HEK293 (cell line): Measurements from ENCODE around the gene FMNL1.

Experiments
- KLF1 ChIP-seq: fragments of 450-650 bp; formaldehyde crosslinking; IDR thresholded peaks from 2 replicates; pipeline ENCODE4 v1.5.1; 2016; ENCODE audit warnings: missing biosample characterization, missing genetic modification characterization
- KLF7 ChIP-seq: fragments of 450-650 bp; formaldehyde crosslinking; IDR thresholded peaks from 2 replicates; pipeline ENCODE4 v1.5.1; 2016; ENCODE audit warnings: missing biosample characterization, missing genetic modification characterization, borderline replicate concordance
- MZF1 ChIP-seq: fragments of 450-650 bp; formaldehyde crosslinking; IDR thresholded peaks from 2 replicates; pipeline ENCODE4 v1.5.1; 2017; ENCODE audit warnings: missing biosample characterization, missing genetic modification characterization, borderline replicate concordance
- PRDM2 ChIP-seq: fragments of 450-650 bp; formaldehyde crosslinking; IDR thresholded peaks from 2 replicates; pipeline ENCODE4 v1.5.1; 2016; ENCODE audit warnings: missing biosample characterization, missing genetic modification characterization, borderline replicate concordance
- REST ChIP-seq: fragments of 450-650 bp; formaldehyde crosslinking; IDR thresholded peaks from 2 replicates; pipeline ENCODE4 v1.5.1; 2016; ENCODE audit warnings: missing biosample characterization, missing genetic modification characterization
- YY2 ChIP-seq: fragments of 450-650 bp; formaldehyde crosslinking; IDR thresholded peaks from 2 replicates; pipeline ENCODE4 v1.5.1; 2016; ENCODE audit warnings: missing biosample characterization, missing genetic modification characterization
- ZBTB7A ChIP-seq: fragments of 450-650 bp; formaldehyde crosslinking; IDR thresholded peaks from 2 replicates; pipeline ENCODE4 v1.5.1; 2016; ENCODE audit warnings: low read depth, missing biosample characterization, missing genetic modification characterization
- ZFHX2 ChIP-seq: fragments of 450-650 bp; formaldehyde crosslinking; conservative IDR thresholded peaks from 2 replicates; pipeline ENCODE4 v1.5.1; 2016; ENCODE audit warnings: missing biosample characterization, missing genetic modification characterization
- ZNF148 ChIP-seq: fragments of 450-650 bp; formaldehyde crosslinking; IDR thresholded peaks from 2 replicates; pipeline ENCODE4 v1.5.0; 2017; ENCODE audit warnings: missing biosample characterization, missing genetic modification characterization, borderline replicate concordance
- ZNF211 ChIP-seq: fragments of 450-650 bp; formaldehyde crosslinking; IDR thresholded peaks from 2 replicates; pipeline ENCODE4 v1.5.1; 2016; ENCODE audit warnings: low read depth, missing biosample characterization, missing genetic modification characterization
- ZNF311 ChIP-seq: fragments of 450-650 bp; formaldehyde crosslinking; IDR thresholded peaks from 2 replicates; pipeline ENCODE4 v1.5.1; 2017; ENCODE audit warnings: missing biosample characterization, missing genetic modification characterization, borderline replicate concordance
- ZNF398 ChIP-seq: fragments of 450-650 bp; formaldehyde crosslinking; IDR thresholded peaks from 2 replicates; pipeline ENCODE4 v1.5.1; 2017; ENCODE audit warnings: missing biosample characterization, missing genetic modification characterization
- ZNF518A ChIP-seq: fragments of 450-650 bp; formaldehyde crosslinking; conservative IDR thresholded peaks from 2 replicates; pipeline ENCODE4 v1.5.1; 2016; ENCODE audit warnings: low read depth, missing biosample characterization, missing genetic modification characterization
- ZNF658 ChIP-seq: fragments of 450-650 bp; formaldehyde crosslinking; IDR thresholded peaks from 2 replicates; pipeline ENCODE4; 2016; ENCODE audit warnings: missing biosample characterization, missing genetic modification characterization
- ZNF660 ChIP-seq: fragments of 450-650 bp; IDR thresholded peaks from 2 replicates; pipeline ENCODE4 v1.5.1; 2018; ENCODE audit warnings: missing biosample characterization, mild to moderate bottlenecking, missing genetic modification characterization
- ZNF677 ChIP-seq: fragments of 450-650 bp; IDR thresholded peaks from 2 replicates; pipeline ENCODE4 v1.5.0; 2018; ENCODE audit warnings: missing biosample characterization, mild to moderate bottlenecking, missing genetic modification characterization, moderate library complexity
- ZNF777 ChIP-seq: fragments of 450-650 bp; formaldehyde crosslinking; IDR thresholded peaks from 2 replicates; pipeline ENCODE4 v1.5.1; 2017; ENCODE audit warnings: missing biosample characterization, missing genetic modification characterization, borderline replicate concordance
- ZXDB ChIP-seq: fragments of 450-650 bp; formaldehyde crosslinking; IDR thresholded peaks from 2 replicates; pipeline ENCODE4 v1.5.1; 2016; ENCODE audit warnings: missing biosample characterization, missing genetic modification characterization

Gene FMNL1

GRCh38 chr17:45228763-45229539 lies 7.3 kb downstream of the FMNL1 start (continued):
- TF ChIP-seq KLF7, result 0 out of 2 replicates have a peak, but pooled peaks have one; percentile 42
- no peak for TF ChIP-seq MZF1 (tag by site-specific recombination)
- TF ChIP-seq ZNF777, result no peak
- no peak for TF ChIP-seq YY2 (tag by site-specific recombination)
- TF ChIP-seq ZNF311 (tag by site-specific recombination), result no peak
- peak; percentile 85 for TF ChIP-seq KLF1 (tag by site-specific recombination)
- TF ChIP-seq ZNF148 (tag by site-specific recombination), result no peak
- TF ChIP-seq ZNF518A (tag by site-specific recombination), result no peak
- peak; percentile 74 for TF ChIP-seq REST (tag by site-specific recombination)
- TF ChIP-seq ZNF211 (tag by site-specific recombination), result no peak
- TF ChIP-seq ZNF398 (tag by site-specific recombination), result peak; percentile 88
- TF ChIP-seq PRDM2, result no peak
- TF ChIP-seq ZNF677 (tag by site-specific recombination), result no peak
- TF ChIP-seq ZNF660 (tag by site-specific recombination), result peak; percentile 33; the same call in 1 of the 2 replicates
- no peak for TF ChIP-seq ZBTB7A (tag by site-specific recombination)
- peak; percentile 80 for TF ChIP-seq ZFHX2
- no peak for TF ChIP-seq ZNF658 (tag by site-specific recombination)
- peak; percentile 18; the same call in 1 of the 2 replicates for TF ChIP-seq ZXDB (tag by site-specific recombination)
